GM23338 (cell line): ENCODE results near the gene RPL7A.

Source experiments
- CREB1 ChIP-seq: fragments of 250-450 bp; sonication (Bioruptor Pico); IDR thresholded peaks from 2 replicates; pipeline ENCODE4 v1.5.0; 2020; ENCODE audit warnings: low read depth, mild to moderate bottlenecking, moderate library complexity
- CTCF ChIP-seq, 2 experiments: fragments of 200-600 bp in 1 of 2; sonication (generic) in 1 of 2; conservative IDR thresholded peaks; 2 replicates each; pipeline versions ENCODE4 v1.5.1 to v1.6.1; 2016 to 2017; ENCODE audit warnings: antibody characterized with exemption in 2 of 2, low read depth in 2 of 2, mild to moderate bottlenecking in 2 of 2, moderate library complexity in 1 of 2
- ETS1 ChIP-seq: IDR thresholded peaks from 2 replicates; pipeline ENCODE4 v1.6.1; 2016; ENCODE audit warnings: antibody characterized with exemption
- EZH2 ChIP-seq: fragments of 200-600 bp; sonication (generic); IDR thresholded peaks from one replicate; pipeline ENCODE4 v1.8.0; 2017; ENCODE audit warnings: antibody characterized with exemption, mild to moderate bottlenecking, low read depth; ENCODE audit not compliant: unreplicated experiment
- EZH2phosphoT487 ChIP-seq: fragments of 200-600 bp; sonication (generic); IDR thresholded peaks from one replicate; pipeline ENCODE4 v1.8.1; 2018; ENCODE audit warnings: antibody characterized with exemption; ENCODE audit not compliant: unreplicated experiment
- JUNB ChIP-seq: IDR thresholded peaks from one replicate; pipeline ENCODE4 v1.6.1; 2016; ENCODE audit warnings: antibody characterized with exemption; ENCODE audit not compliant: unreplicated experiment
- POLR2AphosphoS5 ChIP-seq: IDR thresholded peaks from 2 replicates; pipeline ENCODE4 v1.6.1; 2016; ENCODE audit warnings: antibody characterized with exemption, low read depth
- REST ChIP-seq: IDR thresholded peaks from one replicate; pipeline ENCODE4 v1.6.1; 2018; ENCODE audit warnings: antibody characterized with exemption; ENCODE audit not compliant: unreplicated experiment
- ZNF114 ChIP-seq: fragments of 250-450 bp; sonication (Bioruptor Pico); IDR thresholded peaks from 2 replicates; pipeline ENCODE4 v1.5.0; 2020; ENCODE audit warnings: mild to moderate bottlenecking, moderate library complexity
- ZNF331 ChIP-seq: fragments of 250-450 bp; sonication (Bioruptor Pico); IDR thresholded peaks from 2 replicates; pipeline ENCODE4 v1.5.0; 2020; ENCODE audit warnings: low read depth, mild to moderate bottlenecking, moderate library complexity
- TF ChIP-seq, protein P1 (sequence below): fragments of 250-450 bp; sonication (Bioruptor Pico); IDR thresholded peaks from 2 replicates; pipeline ENCODE4 v1.5.0; 2020; ENCODE audit warnings: mild to moderate bottlenecking, moderate library complexity

DNA sequence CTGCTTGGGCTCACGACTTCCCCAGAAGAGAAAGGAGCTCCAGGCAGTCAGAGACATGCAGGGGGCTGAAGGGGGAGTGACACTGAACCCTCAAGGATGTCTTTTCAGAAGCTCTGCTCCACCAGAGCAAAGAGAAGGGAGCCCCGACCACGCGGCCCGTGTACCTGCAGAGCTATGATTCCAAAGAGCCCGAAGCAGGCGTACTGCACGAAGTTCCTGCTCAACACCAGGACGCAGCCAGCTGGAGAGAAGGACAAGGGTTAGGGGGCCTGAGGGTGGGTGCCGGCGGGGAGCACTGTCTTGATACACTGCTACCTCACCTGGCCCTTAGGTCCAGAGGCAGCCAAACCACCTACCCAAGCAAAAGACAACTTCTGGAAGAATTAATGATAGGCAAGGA is 18.4 kb downstream of the RPL7A start:
- no peak for TF ChIP-seq CTCF (conservative IDR thresholded peaks at IDR 0.05; ENCODE audit: low read depth in 2 of 2)
- TF ChIP-seq POLR2AphosphoS5, result no peak
- TF ChIP-seq EZH2phosphoT487, result no peak
- TF ChIP-seq REST, result no peak
- TF ChIP-seq EZH2, result no peak
- no peak for TF ChIP-seq CREB1
- TF ChIP-seq JUNB, result no peak
- no peak for TF ChIP-seq ETS1
- no peak for TF ChIP-seq ZNF331
- TF ChIP-seq ZNF114, result no peak
- TF ChIP-seq, protein P1, sequence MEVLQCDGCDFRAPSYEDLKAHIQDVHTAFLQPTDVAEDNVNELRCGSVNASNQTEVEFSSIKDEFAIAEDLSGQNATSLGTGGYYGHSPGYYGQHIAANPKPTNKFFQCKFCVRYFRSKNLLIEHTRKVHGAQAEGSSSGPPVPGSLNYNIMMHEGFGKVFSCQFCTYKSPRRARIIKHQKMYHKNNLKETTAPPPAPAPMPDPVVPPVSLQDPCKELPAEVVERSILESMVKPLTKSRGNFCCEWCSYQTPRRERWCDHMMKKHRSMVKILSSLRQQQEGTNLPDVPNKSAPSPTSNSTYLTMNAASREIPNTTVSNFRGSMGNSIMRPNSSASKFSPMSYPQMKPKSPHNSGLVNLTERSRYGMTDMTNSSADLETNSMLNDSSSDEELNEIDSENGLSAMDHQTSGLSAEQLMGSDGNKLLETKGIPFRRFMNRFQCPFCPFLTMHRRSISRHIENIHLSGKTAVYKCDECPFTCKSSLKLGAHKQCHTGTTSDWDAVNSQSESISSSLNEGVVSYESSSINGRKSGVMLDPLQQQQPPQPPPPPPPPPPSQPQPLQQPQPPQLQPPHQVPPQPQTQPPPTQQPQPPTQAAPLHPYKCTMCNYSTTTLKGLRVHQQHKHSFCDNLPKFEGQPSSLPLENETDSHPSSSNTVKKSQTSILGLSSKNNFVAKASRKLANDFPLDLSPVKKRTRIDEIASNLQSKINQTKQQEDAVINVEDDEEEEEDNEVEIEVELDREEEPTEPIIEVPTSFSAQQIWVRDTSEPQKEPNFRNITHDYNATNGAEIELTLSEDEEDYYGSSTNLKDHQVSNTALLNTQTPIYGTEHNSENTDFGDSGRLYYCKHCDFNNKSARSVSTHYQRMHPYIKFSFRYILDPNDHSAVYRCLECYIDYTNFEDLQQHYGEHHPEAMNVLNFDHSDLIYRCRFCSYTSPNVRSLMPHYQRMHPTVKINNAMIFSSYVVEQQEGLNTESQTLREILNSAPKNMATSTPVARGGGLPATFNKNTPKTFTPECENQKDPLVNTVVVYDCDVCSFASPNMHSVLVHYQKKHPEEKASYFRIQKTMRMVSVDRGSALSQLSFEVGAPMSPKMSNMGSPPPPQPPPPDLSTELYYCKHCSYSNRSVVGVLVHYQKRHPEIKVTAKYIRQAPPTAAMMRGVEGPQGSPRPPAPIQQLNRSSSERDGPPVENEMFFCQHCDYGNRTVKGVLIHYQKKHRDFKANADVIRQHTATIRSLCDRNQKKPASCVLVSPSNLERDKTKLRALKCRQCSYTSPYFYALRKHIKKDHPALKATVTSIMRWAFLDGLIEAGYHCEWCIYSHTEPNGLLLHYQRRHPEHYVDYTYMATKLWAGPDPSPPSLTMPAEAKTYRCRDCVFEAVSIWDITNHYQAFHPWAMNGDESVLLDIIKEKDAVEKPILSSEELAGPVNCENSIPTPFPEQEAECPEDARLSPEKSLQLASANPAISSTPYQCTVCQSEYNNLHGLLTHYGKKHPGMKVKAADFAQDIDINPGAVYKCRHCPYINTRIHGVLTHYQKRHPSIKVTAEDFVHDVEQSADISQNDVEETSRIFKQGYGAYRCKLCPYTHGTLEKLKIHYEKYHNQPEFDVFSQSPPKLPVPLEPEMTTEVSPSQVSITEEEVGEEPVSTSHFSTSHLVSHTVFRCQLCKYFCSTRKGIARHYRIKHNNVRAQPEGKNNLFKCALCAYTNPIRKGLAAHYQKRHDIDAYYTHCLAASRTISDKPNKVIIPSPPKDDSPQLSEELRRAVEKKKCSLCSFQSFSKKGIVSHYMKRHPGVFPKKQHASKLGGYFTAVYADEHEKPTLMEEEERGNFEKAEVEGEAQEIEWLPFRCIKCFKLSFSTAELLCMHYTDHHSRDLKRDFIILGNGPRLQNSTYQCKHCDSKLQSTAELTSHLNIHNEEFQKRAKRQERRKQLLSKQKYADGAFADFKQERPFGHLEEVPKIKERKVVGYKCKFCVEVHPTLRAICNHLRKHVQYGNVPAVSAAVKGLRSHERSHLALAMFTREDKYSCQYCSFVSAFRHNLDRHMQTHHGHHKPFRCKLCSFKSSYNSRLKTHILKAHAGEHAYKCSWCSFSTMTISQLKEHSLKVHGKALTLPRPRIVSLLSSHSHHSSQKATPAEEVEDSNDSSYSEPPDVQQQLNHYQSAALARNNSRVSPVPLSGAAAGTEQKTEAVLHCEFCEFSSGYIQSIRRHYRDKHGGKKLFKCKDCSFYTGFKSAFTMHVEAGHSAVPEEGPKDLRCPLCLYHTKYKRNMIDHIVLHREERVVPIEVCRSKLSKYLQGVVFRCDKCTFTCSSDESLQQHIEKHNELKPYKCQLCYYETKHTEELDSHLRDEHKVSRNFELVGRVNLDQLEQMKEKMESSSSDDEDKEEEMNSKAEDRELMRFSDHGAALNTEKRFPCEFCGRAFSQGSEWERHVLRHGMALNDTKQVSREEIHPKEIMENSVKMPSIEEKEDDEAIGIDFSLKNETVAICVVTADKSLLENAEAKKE (CRISPR knock-in tag), result no peak
